ENCODE results near the gene STRBP. TPM values are rescaled to one million over a fixed set of nuclear protein-coding genes. Genes with fewer than 3 reads are reported as not detected.

STRBP gene
- total and polyA plus RNA-seq, 9 of the 15 experiments (the other 6 are each of a cell fraction or from before 2014, with no cell fraction given) = 27.7 to 84.0 (median 70.2) TPM

GRCh38 chr9:123107639-123108285 is 160.6 kb downstream of the STRBP start (continued):
- peak; percentile 10; the same call in 1 of the 2 replicates for TF ChIP-seq SUPT5H (IDR thresholded peaks at IDR 0.05)
- no peak for TF ChIP-seq BRD4 (IDR thresholded peaks at IDR 0.05)
- TF ChIP-seq MEIS2 (IDR thresholded peaks at IDR 0.05; ENCODE audit: partially characterized antibody) = peak; percentile 85
- TF ChIP-seq, protein P1, sequence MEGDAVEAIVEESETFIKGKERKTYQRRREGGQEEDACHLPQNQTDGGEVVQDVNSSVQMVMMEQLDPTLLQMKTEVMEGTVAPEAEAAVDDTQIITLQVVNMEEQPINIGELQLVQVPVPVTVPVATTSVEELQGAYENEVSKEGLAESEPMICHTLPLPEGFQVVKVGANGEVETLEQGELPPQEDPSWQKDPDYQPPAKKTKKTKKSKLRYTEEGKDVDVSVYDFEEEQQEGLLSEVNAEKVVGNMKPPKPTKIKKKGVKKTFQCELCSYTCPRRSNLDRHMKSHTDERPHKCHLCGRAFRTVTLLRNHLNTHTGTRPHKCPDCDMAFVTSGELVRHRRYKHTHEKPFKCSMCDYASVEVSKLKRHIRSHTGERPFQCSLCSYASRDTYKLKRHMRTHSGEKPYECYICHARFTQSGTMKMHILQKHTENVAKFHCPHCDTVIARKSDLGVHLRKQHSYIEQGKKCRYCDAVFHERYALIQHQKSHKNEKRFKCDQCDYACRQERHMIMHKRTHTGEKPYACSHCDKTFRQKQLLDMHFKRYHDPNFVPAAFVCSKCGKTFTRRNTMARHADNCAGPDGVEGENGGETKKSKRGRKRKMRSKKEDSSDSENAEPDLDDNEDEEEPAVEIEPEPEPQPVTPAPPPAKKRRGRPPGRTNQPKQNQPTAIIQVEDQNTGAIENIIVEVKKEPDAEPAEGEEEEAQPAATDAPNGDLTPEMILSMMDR (IDR thresholded peaks at IDR 0.05 in 2 of 3, conservative IDR thresholded peaks at IDR 0.05 in 1 of 3; ENCODE audit: insufficient read depth in 2 of 3, low read depth in 1 of 3, low read length in 3 of 3) = peak in 1 of 3 experiments; percentile 5; a peak in 1 of 6 replicates
- TF ChIP-seq E4F1 (CRISPR knock-in tag; IDR thresholded peaks at IDR 0.05; ENCODE audit: borderline replicate concordance) = no peak
- no peak for TF ChIP-seq IFI16 (CRISPR knock-in tag; IDR thresholded peaks at IDR 0.05)
- TF ChIP-seq SMAD1 (IDR thresholded peaks at IDR 0.05; ENCODE audit: low read depth, low read length, partially characterized antibody) = no peak
- TF ChIP-seq PKNOX1 (IDR thresholded peaks at IDR 0.05) = peak; percentile 74
- TF ChIP-seq, protein P2, sequence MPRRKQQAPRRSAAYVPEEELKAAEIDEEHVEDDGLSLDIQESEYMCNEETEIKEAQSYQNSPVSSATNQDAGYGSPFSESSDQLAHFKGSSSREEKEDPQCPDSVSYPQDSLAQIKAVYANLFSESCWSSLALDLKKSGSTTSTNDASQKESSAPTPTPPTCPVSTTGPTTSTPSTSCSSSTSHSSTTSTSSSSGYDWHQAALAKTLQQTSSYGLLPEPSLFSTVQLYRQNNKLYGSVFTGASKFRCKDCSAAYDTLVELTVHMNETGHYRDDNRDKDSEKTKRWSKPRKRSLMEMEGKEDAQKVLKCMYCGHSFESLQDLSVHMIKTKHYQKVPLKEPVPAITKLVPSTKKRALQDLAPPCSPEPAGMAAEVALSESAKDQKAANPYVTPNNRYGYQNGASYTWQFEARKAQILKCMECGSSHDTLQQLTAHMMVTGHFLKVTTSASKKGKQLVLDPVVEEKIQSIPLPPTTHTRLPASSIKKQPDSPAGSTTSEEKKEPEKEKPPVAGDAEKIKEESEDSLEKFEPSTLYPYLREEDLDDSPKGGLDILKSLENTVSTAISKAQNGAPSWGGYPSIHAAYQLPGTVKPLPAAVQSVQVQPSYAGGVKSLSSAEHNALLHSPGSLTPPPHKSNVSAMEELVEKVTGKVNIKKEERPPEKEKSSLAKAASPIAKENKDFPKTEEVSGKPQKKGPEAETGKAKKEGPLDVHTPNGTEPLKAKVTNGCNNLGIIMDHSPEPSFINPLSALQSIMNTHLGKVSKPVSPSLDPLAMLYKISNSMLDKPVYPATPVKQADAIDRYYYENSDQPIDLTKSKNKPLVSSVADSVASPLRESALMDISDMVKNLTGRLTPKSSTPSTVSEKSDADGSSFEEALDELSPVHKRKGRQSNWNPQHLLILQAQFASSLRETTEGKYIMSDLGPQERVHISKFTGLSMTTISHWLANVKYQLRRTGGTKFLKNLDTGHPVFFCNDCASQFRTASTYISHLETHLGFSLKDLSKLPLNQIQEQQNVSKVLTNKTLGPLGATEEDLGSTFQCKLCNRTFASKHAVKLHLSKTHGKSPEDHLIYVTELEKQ (CRISPR knock-in tag; IDR thresholded peaks at IDR 0.05) = no peak
- TF ChIP-seq, protein P3, sequence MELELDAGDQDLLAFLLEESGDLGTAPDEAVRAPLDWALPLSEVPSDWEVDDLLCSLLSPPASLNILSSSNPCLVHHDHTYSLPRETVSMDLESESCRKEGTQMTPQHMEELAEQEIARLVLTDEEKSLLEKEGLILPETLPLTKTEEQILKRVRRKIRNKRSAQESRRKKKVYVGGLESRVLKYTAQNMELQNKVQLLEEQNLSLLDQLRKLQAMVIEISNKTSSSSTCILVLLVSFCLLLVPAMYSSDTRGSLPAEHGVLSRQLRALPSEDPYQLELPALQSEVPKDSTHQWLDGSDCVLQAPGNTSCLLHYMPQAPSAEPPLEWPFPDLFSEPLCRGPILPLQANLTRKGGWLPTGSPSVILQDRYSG (tag; conservative IDR thresholded peaks at IDR 0.05; ENCODE audit: low read depth) = no peak
- no peak for TF ChIP-seq ZBTB7A (IDR thresholded peaks at IDR 0.05; ENCODE audit: borderline replicate concordance, control insufficient read depth, low read depth, low read length)

Measured in K562 (cell line).